ENCODE measurements around the gene PLPPR5. TPM values are rescaled to one million over a fixed set of nuclear protein-coding genes. Genes with fewer than 3 reads are reported as not detected.

The PLPPR5 gene
- total RNA-seq, 4 donors from 2014 or later: 0.20 TPM; not detected in 3

DNA sequence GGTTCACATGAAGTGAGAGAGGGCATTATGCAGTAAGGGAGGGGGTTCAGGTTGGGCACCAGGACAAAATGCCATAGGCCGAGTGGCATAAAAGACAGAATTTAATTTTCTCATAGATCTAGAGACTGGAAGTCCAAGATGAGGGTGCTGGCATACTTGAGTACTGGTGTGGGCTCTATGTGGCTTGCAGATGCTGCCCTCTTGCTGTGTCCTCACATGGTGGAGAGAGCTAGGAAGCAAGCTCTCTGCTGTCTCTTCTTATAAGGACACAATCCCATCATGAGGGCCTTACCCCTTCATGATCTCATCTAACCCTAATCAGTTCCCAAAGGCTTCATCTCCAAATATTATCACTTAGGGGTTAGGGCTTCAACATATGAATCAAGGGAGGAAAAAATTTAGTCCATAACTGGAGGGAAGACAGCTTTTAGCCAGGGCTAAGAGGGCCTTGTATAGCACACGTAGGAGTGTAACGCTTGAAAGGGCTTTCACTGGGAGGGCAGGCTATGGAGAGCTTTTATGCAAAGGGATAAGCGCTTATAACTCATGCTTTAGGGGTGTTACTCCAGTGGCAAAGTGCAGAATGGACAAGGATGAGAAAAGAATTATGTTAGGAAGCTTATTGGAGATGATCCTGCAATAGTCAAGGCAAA is 64.5 kb downstream of the PLPPR5 start:
- no peaks in the 10 kb centered on the region for H3K36me3 ChIP-seq
- H3K4me3 ChIP-seq: no peak overlapping the region
- TF ChIP-seq, protein P1, sequence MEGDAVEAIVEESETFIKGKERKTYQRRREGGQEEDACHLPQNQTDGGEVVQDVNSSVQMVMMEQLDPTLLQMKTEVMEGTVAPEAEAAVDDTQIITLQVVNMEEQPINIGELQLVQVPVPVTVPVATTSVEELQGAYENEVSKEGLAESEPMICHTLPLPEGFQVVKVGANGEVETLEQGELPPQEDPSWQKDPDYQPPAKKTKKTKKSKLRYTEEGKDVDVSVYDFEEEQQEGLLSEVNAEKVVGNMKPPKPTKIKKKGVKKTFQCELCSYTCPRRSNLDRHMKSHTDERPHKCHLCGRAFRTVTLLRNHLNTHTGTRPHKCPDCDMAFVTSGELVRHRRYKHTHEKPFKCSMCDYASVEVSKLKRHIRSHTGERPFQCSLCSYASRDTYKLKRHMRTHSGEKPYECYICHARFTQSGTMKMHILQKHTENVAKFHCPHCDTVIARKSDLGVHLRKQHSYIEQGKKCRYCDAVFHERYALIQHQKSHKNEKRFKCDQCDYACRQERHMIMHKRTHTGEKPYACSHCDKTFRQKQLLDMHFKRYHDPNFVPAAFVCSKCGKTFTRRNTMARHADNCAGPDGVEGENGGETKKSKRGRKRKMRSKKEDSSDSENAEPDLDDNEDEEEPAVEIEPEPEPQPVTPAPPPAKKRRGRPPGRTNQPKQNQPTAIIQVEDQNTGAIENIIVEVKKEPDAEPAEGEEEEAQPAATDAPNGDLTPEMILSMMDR (IDR thresholded peaks at IDR 0.05): no peak
- TF ChIP-seq POLR2A (IDR thresholded peaks at IDR 0.05) (no peak), EP300 (IDR thresholded peaks at IDR 0.05) (no peak)
- H3K4me1 ChIP-seq: no peaks in the 10 kb centered on the region
- H3K27ac ChIP-seq: no peak overlapping the region
- H3K9me3 ChIP-seq: no peaks in the 10 kb centered on the region
- H3K27me3 ChIP-seq: no peaks in the 10 kb centered on the region
- 93% methylated on average over 4 of the region's 4 CpGs for WGBS, 2 donors
- DNase-seq (ENCODE audit: low spot score in 2 of 2): no peak

DNA sequence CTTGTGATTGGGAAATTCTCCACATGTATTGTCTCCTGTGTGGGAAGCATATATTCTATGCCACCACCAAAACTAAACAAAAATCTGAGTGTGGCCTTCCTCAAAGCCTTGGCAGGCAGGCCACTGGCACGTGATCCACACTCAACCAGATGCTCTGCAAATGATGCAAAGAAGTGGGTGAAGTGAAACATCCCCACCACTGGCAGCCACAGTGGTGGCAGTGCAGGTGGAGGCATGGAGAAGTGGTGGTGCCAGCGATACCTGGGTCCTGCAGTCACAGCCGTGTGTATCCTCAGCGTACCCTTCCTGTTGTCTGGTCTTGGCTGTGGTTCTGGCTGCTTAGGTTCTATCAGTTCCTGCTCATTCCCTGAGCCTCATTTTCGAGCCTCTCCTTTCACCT is 65.2 kb downstream of the PLPPR5 start:
- TF ChIP-seq POLR2A (IDR thresholded peaks at IDR 0.05) (no peak), EP300 (IDR thresholded peaks at IDR 0.05) (no peak)
- TF ChIP-seq, protein P1 (IDR thresholded peaks at IDR 0.05): no peak
- no peaks in the 10 kb centered on the region for H3K27me3 ChIP-seq
- WGBS, 2 donors: 94 to 95% methylated on average over 5 of the region's 5 CpGs

DNA sequence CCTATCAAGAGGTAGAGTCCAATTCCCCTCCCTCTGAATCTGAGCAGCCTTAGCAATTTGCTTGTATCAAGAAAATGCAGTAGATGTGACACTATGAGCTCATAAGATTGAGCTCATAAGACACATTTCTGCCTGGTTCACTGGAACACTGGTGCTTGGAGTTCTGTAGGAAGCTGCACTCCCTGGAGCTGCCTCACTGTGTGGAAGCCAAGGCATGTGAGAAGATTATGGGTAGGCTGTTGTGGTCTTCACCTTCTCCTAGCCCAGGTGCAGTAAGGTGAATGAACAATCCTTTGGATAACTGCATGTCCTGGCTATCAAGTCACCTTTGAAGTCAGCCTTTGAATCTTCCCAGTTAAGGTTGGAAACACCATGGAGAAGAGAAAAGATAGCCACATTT is 67.3 kb downstream of the PLPPR5 start:
- no peaks in the 10 kb centered on the region for H3K4me1 ChIP-seq
- H3K9me3 ChIP-seq: no peaks in the 10 kb centered on the region
- no peaks in the 10 kb centered on the region for H3K27me3 ChIP-seq
- no peak for DNase-seq (ENCODE audit: low spot score in 2 of 2)
- TF ChIP-seq, protein P1 (IDR thresholded peaks at IDR 0.05): no peak
- TF ChIP-seq EP300 (IDR thresholded peaks at IDR 0.05) (no peak), POLR2A (IDR thresholded peaks at IDR 0.05) (no peak)
- no peak overlapping the region for H3K27ac ChIP-seq
- no peak overlapping the region for H3K4me3 ChIP-seq
- H3K36me3 ChIP-seq: no peaks in the 10 kb centered on the region

More for the DNA sequence above, 65.2 kb downstream of the PLPPR5 start:
- Histone ChIP-seq H3K4me1 (no peaks in the 10 kb centered on the region), H3K9me3 (no peaks in the 10 kb centered on the region), H3K27ac (no peak overlapping the region), H3K36me3 (no peaks in the 10 kb centered on the region), H3K4me3 (no peak overlapping the region)
- no peak for DNase-seq (ENCODE audit: low spot score in 2 of 2)

DNA sequence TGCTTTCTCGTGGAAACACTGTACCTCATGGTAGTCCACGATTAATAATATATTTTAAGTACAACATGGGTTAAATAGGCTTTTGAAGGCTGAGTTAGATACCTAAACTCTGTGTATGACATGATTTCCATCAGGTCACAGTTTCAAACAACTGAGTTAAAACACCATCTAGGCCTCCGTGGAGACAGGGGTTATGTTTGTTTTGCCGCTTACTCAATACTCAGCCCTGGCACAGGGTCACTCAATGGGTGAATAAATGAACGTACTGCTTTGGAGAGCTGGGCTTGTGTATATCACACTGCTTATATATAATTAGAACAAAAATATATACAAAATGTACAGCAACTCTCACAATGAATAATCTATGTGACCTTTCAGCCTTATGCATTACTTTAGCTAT is 72.5 kb downstream of the PLPPR5 start:
- no peaks in the 10 kb centered on the region for H3K27me3 ChIP-seq
- H3K27ac ChIP-seq: no peak overlapping the region
- DNase-seq (ENCODE audit: low spot score in 2 of 2): no peak
- H3K4me3 ChIP-seq: no peak overlapping the region
- 76 to 80% methylated on average over 5 of the region's 5 CpGs for WGBS, 2 donors
- no peaks in the 10 kb centered on the region for H3K36me3 ChIP-seq
- H3K9me3 ChIP-seq: no peaks in the 10 kb centered on the region
- no peaks in the 10 kb centered on the region for H3K4me1 ChIP-seq
- TF ChIP-seq, protein P1 (IDR thresholded peaks at IDR 0.05): no peak
- TF ChIP-seq EP300 (IDR thresholded peaks at IDR 0.05): no peak
- no peak for TF ChIP-seq POLR2A (IDR thresholded peaks at IDR 0.05)

DNA sequence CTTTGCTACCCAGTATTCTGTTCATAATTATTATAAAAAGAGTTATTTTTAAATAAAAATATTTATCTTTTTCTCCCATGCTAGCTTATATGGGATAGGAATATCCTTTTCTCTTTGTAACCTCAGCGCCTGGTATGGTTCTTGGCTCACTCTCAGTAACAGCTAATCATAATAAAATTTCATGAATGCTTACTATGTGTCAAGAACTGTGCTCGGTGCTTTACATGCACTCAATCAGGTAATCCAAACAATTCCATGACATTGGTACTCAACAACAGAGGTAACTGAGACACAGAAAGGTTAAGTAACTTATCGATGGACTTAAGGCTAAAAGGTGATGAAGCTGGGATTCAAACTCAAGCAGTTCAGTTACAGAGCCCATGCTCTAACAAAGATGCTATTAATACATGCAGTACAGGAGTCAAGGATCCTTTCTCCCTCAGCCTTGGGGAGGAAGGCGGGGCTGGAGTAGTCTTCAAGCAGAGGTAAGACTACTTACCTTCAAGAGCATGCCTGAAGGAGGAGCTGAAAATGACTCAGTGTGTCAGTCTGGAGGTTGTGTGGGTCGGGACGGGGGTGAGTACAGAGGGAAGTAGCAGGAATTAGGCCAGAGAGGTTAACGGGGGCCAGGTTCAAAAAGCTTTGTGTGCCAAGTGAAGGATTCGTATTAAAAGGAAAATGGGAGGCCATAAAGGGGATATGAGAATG is 73.4 kb downstream of the PLPPR5 start:
- Histone ChIP-seq H3K27me3 (no peaks in the 10 kb centered on the region), H3K9me3 (no peaks in the 10 kb centered on the region), H3K36me3 (no peaks in the 10 kb centered on the region), H3K4me1 (no peaks in the 10 kb centered on the region), H3K4me3 (no peak overlapping the region), H3K27ac (no peak overlapping the region)
- TF ChIP-seq EP300 (IDR thresholded peaks at IDR 0.05): no peak
- TF ChIP-seq, protein P1 (IDR thresholded peaks at IDR 0.05): no peak
- no peak for TF ChIP-seq POLR2A (IDR thresholded peaks at IDR 0.05)
- no peak for DNase-seq (ENCODE audit: low spot score in 2 of 2)
- 72 to 81% methylated on average over 8 of the region's 8 CpGs for WGBS, 2 donors
